Measurements from ENCODE around the gene TP53AIP1.

DNA sequence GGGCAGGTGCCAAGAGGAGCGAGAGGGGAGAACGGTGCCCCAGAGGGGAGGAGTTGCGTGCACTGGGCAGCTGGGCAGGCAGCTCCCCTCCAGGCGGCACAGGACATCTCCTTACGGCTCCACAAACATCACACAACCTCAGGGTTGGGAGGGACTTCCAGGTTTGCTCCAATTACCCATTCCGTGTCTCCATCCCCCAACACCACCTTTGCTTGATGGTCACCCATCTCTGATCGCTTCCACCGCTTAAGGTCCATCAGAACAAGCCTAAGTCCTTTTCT is 14.5 kb upstream of the TP53AIP1 start:
- no peak for TF ChIP-seq LEF1 (IDR thresholded peaks at IDR 0.05; ENCODE audit: borderline replicate concordance)
- TF ChIP-seq SP1 (IDR thresholded peaks at IDR 0.05), result no peak
- TF ChIP-seq BHLHE40 (IDR thresholded peaks at IDR 0.05; ENCODE audit: borderline replicate concordance), result no peak
- no peak for TF ChIP-seq ARNT (IDR thresholded peaks at IDR 0.05)
- TF ChIP-seq, protein P1, sequence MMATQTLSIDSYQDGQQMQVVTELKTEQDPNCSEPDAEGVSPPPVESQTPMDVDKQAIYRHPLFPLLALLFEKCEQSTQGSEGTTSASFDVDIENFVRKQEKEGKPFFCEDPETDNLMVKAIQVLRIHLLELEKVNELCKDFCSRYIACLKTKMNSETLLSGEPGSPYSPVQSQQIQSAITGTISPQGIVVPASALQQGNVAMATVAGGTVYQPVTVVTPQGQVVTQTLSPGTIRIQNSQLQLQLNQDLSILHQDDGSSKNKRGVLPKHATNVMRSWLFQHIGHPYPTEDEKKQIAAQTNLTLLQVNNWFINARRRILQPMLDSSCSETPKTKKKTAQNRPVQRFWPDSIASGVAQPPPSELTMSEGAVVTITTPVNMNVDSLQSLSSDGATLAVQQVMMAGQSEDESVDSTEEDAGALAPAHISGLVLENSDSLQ (IDR thresholded peaks at IDR 0.05), result no peak
- no peak for TF ChIP-seq FOXK2 (IDR thresholded peaks at IDR 0.05)
- no peak for TF ChIP-seq ELF4 (IDR thresholded peaks at IDR 0.05)
- no peak for TF ChIP-seq FOXA1 (IDR thresholded peaks at IDR 0.05)
- no peak for TF ChIP-seq TARDBP (IDR thresholded peaks at IDR 0.05)
- TF ChIP-seq FOXM1 (IDR thresholded peaks at IDR 0.05; ENCODE audit: borderline replicate concordance), result no peak

Data from HEK293T (cell line).